ENCODE measurements around the gene SNF8. TPM values are rescaled to one million over a fixed set of nuclear protein-coding genes. Genes with fewer than 3 reads are reported as not detected.

SNF8 gene
- total RNA-seq, 1 experiment from 2014 or later: 156 TPM

GRCh38 chr17:48992444-48992843, 47.8 kb upstream of the SNF8 start:
- Mint-ChIP-seq H3K27ac (ENCODE audit: low read depth, unreplicated experiment) (no peak overlapping the region), H3K4me1 (ENCODE audit: insufficient read depth, unreplicated experiment) (no peaks in the 10 kb centered on the region), H3K4me3 (ENCODE audit: unreplicated experiment) (no peak overlapping the region), H3K9me3 (ENCODE audit: unreplicated experiment) (no peaks in the 10 kb centered on the region), H3K27me3 (ENCODE audit: insufficient read depth, unreplicated experiment) (peaks cover 83% of the 10 kb centered on the region), H3K36me3 (ENCODE audit: insufficient read depth, unreplicated experiment) (no peaks in the 10 kb centered on the region)
- ChIA-PET POLR2A (interaction anchor here (1.1 kb wide), 1 partner anchor 40 kb away, joined by 3 read pairs; no protein-coding TSS in a partner anchor), CTCF (no interaction called here)
- TF ChIP-seq CTCF (IDR thresholded peaks at IDR 0.05; ENCODE audit: unreplicated experiment): no peak
- no peak for DNase-seq (ENCODE audit: unreplicated experiment)
- intact Hi-C loops (cut with micrococcal nuclease): no loop called here
- no TSS peak for BruUV-seq (replicated peaks)

GRCh38 chr17:48990882-48991357, 46.3 kb upstream of the SNF8 start:
- intact Hi-C loops (cut with micrococcal nuclease): no loop called here
- DNase-seq (ENCODE audit: unreplicated experiment): no peak
- TF ChIP-seq CTCF (IDR thresholded peaks at IDR 0.05; ENCODE audit: unreplicated experiment): no peak
- no peaks in the 10 kb centered on the region for H3K9me3 Mint-ChIP-seq (ENCODE audit: unreplicated experiment)
- no peaks in the 10 kb centered on the region for H3K36me3 Mint-ChIP-seq (ENCODE audit: insufficient read depth, unreplicated experiment)
- no peak overlapping the region for H3K27ac Mint-ChIP-seq (ENCODE audit: low read depth, unreplicated experiment)
- no TSS peak for BruUV-seq (replicated peaks)
- ChIA-PET CTCF (no interaction called here), POLR2A (no interaction called here)
- peaks cover 73% of the 10 kb centered on the region for H3K27me3 Mint-ChIP-seq (ENCODE audit: insufficient read depth, unreplicated experiment)
- no peak overlapping the region for H3K4me3 Mint-ChIP-seq (ENCODE audit: unreplicated experiment)
- no peaks in the 10 kb centered on the region for H3K4me1 Mint-ChIP-seq (ENCODE audit: insufficient read depth, unreplicated experiment)

GRCh38 chr17:48989100-48989499, 44.5 kb upstream of the SNF8 start:
- no peaks in the 10 kb centered on the region for H3K4me1 Mint-ChIP-seq (ENCODE audit: insufficient read depth, unreplicated experiment)
- TF ChIP-seq CTCF (IDR thresholded peaks at IDR 0.05; ENCODE audit: unreplicated experiment): no peak
- no peak for DNase-seq (ENCODE audit: unreplicated experiment)
- CTCF ChIA-PET: interaction anchor here (0.6 kb wide), 1 partner anchor 295 kb away, joined by 3 read pairs; no protein-coding TSS in a partner anchor
- BruUV-seq (replicated peaks): no TSS peak
- H3K9me3 Mint-ChIP-seq (ENCODE audit: unreplicated experiment): no peaks in the 10 kb centered on the region
- no peaks in the 10 kb centered on the region for H3K36me3 Mint-ChIP-seq (ENCODE audit: insufficient read depth, unreplicated experiment)
- H3K27ac Mint-ChIP-seq (ENCODE audit: low read depth, unreplicated experiment): no peak overlapping the region
- POLR2A ChIA-PET: interaction anchor here (0.7 to 1.1 kb wide), 2 partner anchors 17 to 44 kb away, joined by 3 read pairs; partner anchors contain the start of gene SNF8
- intact Hi-C loops (cut with micrococcal nuclease): no loop called here
- H3K4me3 Mint-ChIP-seq (ENCODE audit: unreplicated experiment): no peak overlapping the region
- peaks cover 65% of the 10 kb centered on the region for H3K27me3 Mint-ChIP-seq (ENCODE audit: insufficient read depth, unreplicated experiment)

GRCh38 chr17:48985436-48986245, 41.0 kb upstream of the SNF8 start:
- peaks cover 30% of the 10 kb centered on the region for H3K27me3 Mint-ChIP-seq (ENCODE audit: insufficient read depth, unreplicated experiment)

More at GRCh38 chr17:48985436-48986245, 41.0 kb upstream of the SNF8 start:
- Mint-ChIP-seq H3K27ac (ENCODE audit: low read depth, unreplicated experiment) (no peak overlapping the region), H3K36me3 (ENCODE audit: insufficient read depth, unreplicated experiment) (no peaks in the 10 kb centered on the region), H3K9me3 (ENCODE audit: unreplicated experiment) (no peaks in the 10 kb centered on the region), H3K4me3 (ENCODE audit: unreplicated experiment) (no peak overlapping the region), H3K4me1 (ENCODE audit: insufficient read depth, unreplicated experiment) (no peaks in the 10 kb centered on the region)
- POLR2A ChIA-PET: interaction anchor here (1.0 kb wide), 1 partner anchor 41 kb away, joined by 3 read pairs; the partner anchor contains the start of gene SNF8
- CTCF ChIA-PET: no interaction called here
- no peak for DNase-seq (ENCODE audit: unreplicated experiment)
- no TSS peak for BruUV-seq (replicated peaks)
- intact Hi-C loops (cut with micrococcal nuclease): no loop called here
- TF ChIP-seq CTCF (IDR thresholded peaks at IDR 0.05; ENCODE audit: unreplicated experiment): no peak
